Stimulated activated CD8-positive, alpha-beta memory T cell treated with anti-CD3 and anti-CD28 coated beads, Interleukin-15, amount 100 ng/mL, for 24 hours (primary cell): ENCODE measurements around the gene LHFPL6.

Source experiments
- DNase-seq: peaks from one replicate; pipeline ENCODE4 v3.0.0-alpha.2; 2020; ENCODE audit warnings: low read depth

The LHFPL6 gene

GRCh38 chr13:39554371-39554770, 48.6 kb downstream of the LHFPL6 start:
- DNase-seq, result no peak

GRCh38 chr13:39552246-39552645, 50.7 kb downstream of the LHFPL6 start:
- no peak for DNase-seq

GRCh38 chr13:39550931-39551330, 52.1 kb downstream of the LHFPL6 start:
- DNase-seq, result no peak

- no peak for DNase-seq
These were observed 55.9 kb downstream of the LHFPL6 start for GRCh38 chr13:39547108-39547507.

- DNase-seq, result no peak
These were observed 60.6 kb downstream of the LHFPL6 start for GRCh38 chr13:39542361-39542760.

GRCh38 chr13:39540929-39541605, 61.9 kb downstream of the LHFPL6 start:
- DNase-seq, result no peak

GRCh38 chr13:39538816-39539790, 63.9 kb downstream of the LHFPL6 start:
- DNase-seq, result no peak

GRCh38 chr13:39536906-39537305, 66.1 kb downstream of the LHFPL6 start:
- no peak for DNase-seq

GRCh38 chr13:39536274-39536673, 66.7 kb downstream of the LHFPL6 start:
- no peak for DNase-seq

- no peak for DNase-seq
These were observed 69.3 kb downstream of the LHFPL6 start for GRCh38 chr13:39533651-39534150.

GRCh38 chr13:39531646-39532045, 71.3 kb downstream of the LHFPL6 start:
- no peak for DNase-seq

- DNase-seq, result no peak
These were observed 72.1 kb downstream of the LHFPL6 start for GRCh38 chr13:39530916-39531315.

- no peak for DNase-seq
These were observed 74.4 kb downstream of the LHFPL6 start for GRCh38 chr13:39528661-39528980.

GRCh38 chr13:39527961-39528660, 74.9 kb downstream of the LHFPL6 start:
- DNase-seq, result no peak

GRCh38 chr13:39527301-39527700, 75.7 kb downstream of the LHFPL6 start:
- no peak for DNase-seq

- no peak for DNase-seq
These were observed 76.5 kb downstream of the LHFPL6 start for GRCh38 chr13:39526499-39526898.

GRCh38 chr13:39525506-39525905, 77.5 kb downstream of the LHFPL6 start:
- no peak for DNase-seq

- no peak for DNase-seq
These were observed 78.2 kb downstream of the LHFPL6 start for GRCh38 chr13:39524795-39525194.

- DNase-seq, result no peak
These were observed 80.7 kb downstream of the LHFPL6 start for GRCh38 chr13:39522329-39522728.

GRCh38 chr13:39521701-39522100, 81.3 kb downstream of the LHFPL6 start:
- no peak for DNase-seq

GRCh38 chr13:39516096-39516495, 86.9 kb downstream of the LHFPL6 start:
- DNase-seq, result no peak

- DNase-seq, result no peak
These were observed 87.7 kb downstream of the LHFPL6 start for GRCh38 chr13:39515224-39515714.
